Raji (cell line): ENCODE results near the gene CPT1C.

Experiments used
- POLR2A ChIP-seq: IDR thresholded peaks from 2 replicates; pipeline ENCODE4 v1.6.1; 2011; ENCODE audit warnings: low read depth, low read length, control low read depth; ENCODE audit not compliant: insufficient read depth

Gene CPT1C

DNA sequence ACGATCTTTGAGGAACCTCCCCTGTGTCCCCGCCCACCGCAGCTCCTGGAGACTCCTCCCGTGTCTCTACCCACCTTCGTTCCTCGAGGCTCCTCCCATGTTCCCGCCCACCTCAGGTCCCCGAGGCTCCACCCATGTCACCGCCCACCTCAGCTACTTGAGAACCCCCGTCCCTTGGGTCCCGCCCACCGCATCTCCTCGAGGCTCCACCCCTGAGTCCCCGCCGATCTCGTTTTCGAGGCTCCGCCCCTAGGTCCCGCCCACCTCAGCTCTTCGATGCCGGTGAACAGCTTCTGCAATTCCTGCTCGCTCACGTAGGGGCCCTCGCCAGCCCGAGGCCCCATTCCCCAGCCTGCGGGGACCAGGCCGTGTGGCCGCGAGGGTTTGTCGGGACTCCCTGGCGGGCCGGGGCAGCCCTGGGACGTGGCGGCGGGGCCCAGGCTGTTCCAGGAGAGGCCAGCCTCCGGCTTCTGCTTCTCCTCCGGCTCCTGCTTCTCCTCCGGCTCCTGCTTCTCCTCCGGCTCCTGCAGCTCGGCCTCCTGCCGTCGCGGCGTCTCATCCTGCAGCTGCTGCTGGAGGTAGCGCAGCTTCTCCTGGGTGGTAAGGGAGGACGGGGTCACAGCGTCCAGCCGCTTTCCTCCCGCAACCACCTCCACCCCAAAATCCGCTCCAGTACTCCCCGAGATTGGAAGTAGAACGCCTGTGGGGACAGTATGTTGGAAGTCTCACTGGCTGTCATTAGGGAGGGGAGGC lies 55.5 kb downstream of the CPT1C start:
- TF ChIP-seq POLR2A: no peak

DNA sequence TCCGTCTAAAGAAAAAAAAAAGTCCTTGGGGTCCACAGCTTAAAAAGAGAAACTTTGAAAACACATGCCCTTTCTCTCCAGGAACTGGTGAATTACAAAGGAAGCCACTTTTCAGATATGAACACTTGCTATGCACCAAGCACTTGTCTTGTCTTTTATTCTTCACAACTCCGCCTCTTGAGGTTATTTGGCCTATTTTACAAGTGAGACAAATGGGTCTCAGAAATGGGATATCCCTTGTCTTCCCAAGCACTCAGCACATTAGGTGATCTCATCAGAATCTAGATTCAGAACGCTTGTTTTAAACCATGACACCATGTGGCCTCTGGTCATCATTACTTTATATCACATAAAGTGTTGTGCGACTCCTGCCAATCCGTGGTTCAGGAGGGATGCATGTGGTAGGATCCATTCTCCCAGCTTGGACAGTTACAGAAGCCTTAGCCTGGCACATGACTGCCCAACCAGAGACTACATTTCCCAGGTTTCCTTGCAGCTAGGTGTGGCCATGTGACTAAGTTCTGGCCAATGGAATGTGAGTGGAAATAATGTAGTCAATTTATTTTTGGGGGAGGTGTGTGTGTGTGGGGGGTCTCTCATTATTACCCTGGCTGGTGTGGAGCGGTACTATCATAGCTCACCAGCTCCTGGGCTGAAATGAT lies 58.3 kb downstream of the CPT1C start:
- no peak for TF ChIP-seq POLR2A

DNA sequence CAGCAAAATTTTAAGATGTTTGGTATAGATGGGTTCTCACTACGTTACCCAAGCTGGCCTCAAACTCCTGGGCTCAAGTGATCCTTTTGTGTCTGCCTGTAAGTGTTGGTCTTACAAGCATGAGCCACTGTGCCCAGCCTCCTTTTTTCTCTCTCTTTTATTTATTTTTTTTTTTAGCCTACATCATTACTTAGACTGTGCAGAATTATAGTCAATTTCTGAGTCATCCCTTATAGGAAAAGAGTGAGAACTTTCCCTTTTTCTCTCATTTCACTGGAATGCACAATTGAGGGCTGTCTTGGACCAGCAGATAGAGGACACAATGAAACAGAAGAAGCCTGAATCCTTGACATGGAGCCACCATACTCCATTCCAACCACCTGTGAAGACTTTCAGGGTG lies 58.9 kb downstream of the CPT1C start:
- TF ChIP-seq POLR2A: no peak

DNA sequence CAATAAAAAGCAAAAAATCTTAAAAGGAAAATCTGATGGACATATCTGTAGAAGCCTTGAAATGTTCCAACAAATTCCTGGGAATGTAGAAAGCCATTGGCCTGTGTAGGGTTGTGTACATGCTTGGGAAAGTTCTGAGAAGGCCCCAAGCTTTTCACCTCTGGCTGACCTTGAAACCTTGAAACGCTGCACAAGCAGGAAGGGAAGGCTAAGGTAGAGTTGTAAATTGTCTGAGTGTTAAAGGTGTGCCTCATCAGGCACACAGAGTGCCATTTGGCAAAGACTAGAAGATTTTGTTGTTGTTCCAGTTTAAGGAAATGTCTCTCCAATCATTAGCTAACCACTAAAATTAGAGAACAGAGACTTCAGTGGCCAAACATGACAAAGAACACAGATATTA lies 61.8 kb downstream of the CPT1C start:
- no peak for TF ChIP-seq POLR2A

DNA sequence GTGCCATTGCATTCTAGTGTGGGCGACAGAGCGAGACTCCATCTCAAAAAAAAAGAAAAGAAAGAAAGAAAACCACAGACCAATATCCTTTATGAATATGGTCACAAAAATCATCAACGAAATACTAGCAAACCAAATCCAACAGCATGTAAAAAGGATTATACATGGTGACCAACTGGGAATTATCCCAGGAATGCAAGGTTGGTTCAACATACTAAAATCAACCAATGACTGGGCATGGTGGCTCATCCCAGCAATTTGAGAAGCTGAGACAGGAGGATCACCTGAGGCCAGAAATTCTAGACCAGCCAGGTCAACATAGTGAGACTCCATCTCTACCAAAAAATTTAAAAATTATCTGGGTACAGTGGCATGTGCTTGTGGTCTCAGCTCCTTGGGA lies 65.0 kb downstream of the CPT1C start:
- no peak for TF ChIP-seq POLR2A

DNA sequence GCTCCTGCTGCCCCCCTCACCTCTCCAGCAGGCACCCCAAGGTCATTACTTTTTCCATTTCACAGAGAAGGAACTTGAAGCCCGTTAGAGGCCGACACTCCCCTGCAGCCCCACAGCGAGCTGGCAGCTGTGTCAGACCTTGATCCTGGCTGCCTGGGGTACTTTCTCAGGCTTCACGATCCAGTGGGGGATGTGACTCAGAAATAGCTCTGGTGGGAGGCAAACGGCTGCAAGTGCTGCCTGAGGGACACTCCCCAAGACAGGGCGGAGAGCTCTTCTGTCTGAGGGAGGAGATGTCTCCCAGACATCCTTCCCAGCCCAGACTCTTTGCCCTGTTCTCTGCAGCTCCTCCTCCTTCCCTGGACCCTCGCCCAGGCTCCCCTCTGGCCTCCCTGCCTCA lies 67.4 kb downstream of the CPT1C start:
- no peak for TF ChIP-seq POLR2A

DNA sequence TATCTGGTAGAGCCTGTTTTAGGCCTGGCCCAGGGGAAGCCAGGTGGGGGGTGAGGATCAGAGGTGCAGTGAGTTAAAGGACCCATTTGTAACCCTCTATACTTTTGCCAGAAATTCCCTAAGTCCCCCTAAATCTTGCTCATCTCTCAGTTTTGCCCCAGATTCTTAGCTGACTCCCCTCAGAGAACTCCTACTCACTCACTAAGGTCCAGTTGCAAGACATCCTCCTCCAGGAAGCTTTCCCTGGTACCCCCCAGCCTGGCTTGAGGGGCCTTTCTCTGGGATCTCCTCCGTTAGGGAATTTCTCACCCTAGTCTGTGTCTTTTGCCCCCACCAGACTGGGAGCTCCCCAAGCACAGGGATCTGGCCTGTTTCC lies 70.3 kb downstream of the CPT1C start:
- no peak for TF ChIP-seq POLR2A

DNA sequence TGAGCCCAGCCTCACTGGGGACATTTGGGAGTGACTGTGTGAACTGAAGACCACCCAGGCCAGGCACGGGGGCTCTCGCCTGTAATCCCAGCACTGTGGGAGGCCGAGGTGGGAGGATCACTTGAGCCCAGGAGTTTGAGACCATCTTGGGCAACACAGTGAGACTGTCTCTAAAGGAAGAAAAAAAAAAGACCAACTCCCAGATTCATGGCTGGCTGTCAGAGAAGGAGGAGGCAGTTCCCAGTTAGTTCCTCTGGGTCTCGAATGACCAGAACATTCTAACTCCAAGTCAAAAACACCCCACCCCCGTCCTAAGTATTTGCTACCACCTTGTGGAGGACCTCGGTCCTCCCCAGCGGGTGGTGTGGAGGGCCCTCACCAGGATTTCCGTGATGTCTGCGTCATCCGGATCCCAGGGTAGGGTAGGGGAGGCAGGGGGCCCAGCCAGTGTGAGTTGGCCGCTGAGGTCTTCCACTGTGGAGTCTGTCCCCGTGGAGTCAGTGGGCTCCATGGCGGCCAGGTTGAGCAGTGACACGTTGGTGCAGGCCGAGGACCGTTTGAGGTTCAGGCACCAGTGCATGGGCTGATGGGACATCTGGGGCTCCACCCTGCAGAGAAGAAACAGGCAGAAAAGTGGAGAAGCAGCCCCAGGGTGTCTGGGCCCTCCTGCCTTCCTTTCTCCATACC lies 70.9 kb downstream of the CPT1C start:
- no peak for TF ChIP-seq POLR2A

DNA sequence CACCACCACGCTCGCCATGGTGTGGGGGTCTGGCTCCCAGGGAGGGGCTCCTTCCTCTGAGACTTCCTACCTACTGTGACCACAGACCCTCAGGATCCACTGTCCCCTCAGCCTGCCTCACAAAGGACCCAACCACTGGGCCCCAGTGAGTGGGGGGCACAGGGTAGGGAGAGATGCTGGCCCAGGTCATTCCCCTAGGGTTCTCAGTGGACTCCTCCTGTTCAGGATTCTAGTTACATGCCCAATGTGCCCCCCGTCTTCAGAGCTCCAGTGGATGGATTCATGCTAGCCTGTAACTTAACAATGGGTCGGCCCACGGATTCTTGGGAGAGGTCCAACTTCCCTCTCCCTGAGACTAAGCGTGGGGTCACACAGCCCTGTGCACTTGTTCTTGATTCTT lies 72.3 kb downstream of the CPT1C start, which contains the start of gene TSKS:
Gene TSKS, minus strand, starts transcription at position 77 of the 400 bp plus-strand sequence. Its CDS starts 59 bp downstream, at position 18.
- TF ChIP-seq POLR2A: no peak
